K562 (cell line): Measurements from ENCODE around the gene C22orf39. TPM values are rescaled to one million over a fixed set of nuclear protein-coding genes. Genes with fewer than 3 reads are reported as not detected.

ENCODE experiments used
- ATAC-seq: fragments of 200-7000 bp; cut with Tn5 transposase; 3 replicates; pipeline ENCODE4 v1.9.1; 2020; ENCODE audit warnings: moderate library complexity
- BruUV-seq: library from RNA; stranded (reverse); fragments of 400-500 nt; replicated peaks from 2 replicates; lab custom pipeline; 2021; lab: Mats Ljungman, UMichigan
- CTCF ChIA-PET: fragments of 300-600 bp; formaldehyde crosslinking; extraction: SDS; loops from one replicate; lab custom pipeline; 2021; ENCODE audit warnings: low intra/inter-chr PET ratio; lab: Yijun Ruan, JAX
- POLR2A ChIA-PET: fragments of 300-600, 350-650 bp; sonication (Branson Sonifier 250); formaldehyde crosslinking; extraction: SDS; loops from one replicate; lab custom pipeline; 2021; ENCODE audit warnings: antibody characterized with exemption, inconsistent platforms; lab: Yijun Ruan, JAX
- DNase-seq, 4 experiments: peaks; one replicate each; pipeline versions ENCODE4 v3.0.0 to v3.0.0-alpha.2; 2011 to 2018; ENCODE audit warnings: low spot score in 3 of 4, mixed read lengths in 3 of 4; ENCODE audit errors: extremely low read depth in 1 of 4
- FAIRE-seq: peaks from 2 replicates; lab custom pipeline; 2011; peaks lifted over from hg19 to GRCh38; lab: Jason Lieb, UNC
- H2AFZ ChIP-seq: 2 replicates; pipeline ENCODE4 v1.6.0; 2011; ENCODE audit warnings: low read depth, low read length, control low read depth, inconsistent platforms
- H3K27ac ChIP-seq: fragments of 200-600 bp; 3 replicates; pipeline ENCODE4 v1.8.0; 2011; ENCODE audit warnings: low read depth, mild to moderate bottlenecking, control low read depth, inconsistent platforms, low read length, moderate library complexity, mixed read lengths; ENCODE audit errors: extremely low read depth
- H3K27me3 ChIP-seq, 2 experiments: fragments of 300-600 bp in 1 of 2; 2 replicates in 1 of 2; 3 replicates in 1 of 2; pipeline versions ENCODE4 v1.6.0 to v1.8.0; 2011; ENCODE audit warnings: inconsistent platforms in 2 of 2, low read length in 2 of 2, mild to moderate bottlenecking in 1 of 2, mixed read lengths in 1 of 2, moderate library complexity in 1 of 2; ENCODE audit not compliant: control insufficient read depth in 2 of 2, insufficient read depth in 2 of 2
- H3K36me3 ChIP-seq: fragments of 300-600 bp; 3 replicates; pipeline ENCODE4 v1.8.0; 2011; ENCODE audit warnings: mild to moderate bottlenecking, low read length, inconsistent platforms; ENCODE audit not compliant: control insufficient read depth, insufficient read depth
- H3K4me1 ChIP-seq, 2 experiments: fragments of 200-600 bp in 1 of 2; replicated peaks in 1 of 2; 2 replicates in 1 of 2; 3 replicates in 1 of 2; pipeline versions ENCODE4 v1.5.1 to v1.8.0; 2011; ENCODE audit warnings: inconsistent platforms in 2 of 2, low read length in 2 of 2, mild to moderate bottlenecking in 1 of 2, mixed read lengths in 1 of 2, moderate library complexity in 1 of 2; ENCODE audit not compliant: control insufficient read depth in 2 of 2, insufficient read depth in 2 of 2
- H3K4me2 ChIP-seq: 2 replicates; pipeline ENCODE4 v1.6.1; 2011; ENCODE audit warnings: low read length, control low read depth, inconsistent platforms, mixed read lengths; ENCODE audit not compliant: insufficient read depth
- H3K4me3 ChIP-seq: fragments of 200-600 bp; sonication (generic), shearing (Covaris generic); 2 replicates; pipeline ENCODE4 v1.5.1; 2016; ENCODE audit warnings: control low read depth, inconsistent platforms
- H3K79me2 ChIP-seq: fragments of 200-600 bp; 3 replicates; pipeline ENCODE4 v1.8.0; 2011; ENCODE audit warnings: low read length, inconsistent platforms; ENCODE audit not compliant: control insufficient read depth, insufficient read depth
- H3K9ac ChIP-seq, 2 experiments: 2 replicates each; pipeline versions ENCODE4 v1.6.0 to v1.6.1; 2011; ENCODE audit warnings: low read depth in 2 of 2, low read length in 2 of 2, control low read depth in 1 of 2, inconsistent platforms in 1 of 2, mild to moderate bottlenecking in 1 of 2, mixed read lengths in 1 of 2; ENCODE audit not compliant: insufficient read depth in 1 of 2
- H3K9me1 ChIP-seq: one replicate; pipeline ENCODE4 v1.6.0; 2011; ENCODE audit warnings: inconsistent platforms, mild to moderate bottlenecking, low read length, moderate library complexity; ENCODE audit not compliant: control insufficient read depth, insufficient read depth
- H3K9me3 ChIP-seq: replicated peaks from 2 replicates; pipeline ENCODE4 v1.5.1; 2011; ENCODE audit warnings: low read depth, low read length, inconsistent platforms; ENCODE audit not compliant: control insufficient read depth, insufficient read depth
- H4K20me1 ChIP-seq: replicated peaks from 2 replicates; pipeline ENCODE4 v1.6.1; 2011; ENCODE audit warnings: low read length, inconsistent platforms, mixed read lengths; ENCODE audit not compliant: control insufficient read depth, insufficient read depth
- HDAC6 ChIP-seq: IDR thresholded peaks from 2 replicates; pipeline ENCODE4 v1.6.1; 2012; ENCODE audit warnings: low read depth, mild to moderate bottlenecking, control low read depth, inconsistent platforms, low read length, moderate library complexity
- PHB ChIP-seq: fragments of 250-450 bp; sonication (Bioruptor Pico); IDR thresholded peaks from 2 replicates; pipeline ENCODE4 v1.5.0; 2021
- PRMT5 ChIP-seq: sonication (generic); formaldehyde crosslinking; IDR thresholded peaks from 2 replicates; pipeline ENCODE4 v1.5.0; 2020; ENCODE audit warnings: missing genetic modification reagents
- RREB1 ChIP-seq: fragments of 250-450 bp; sonication (Bioruptor Pico); IDR thresholded peaks from 2 replicates; pipeline ENCODE4 v1.4.0; 2020
- YY1 ChIP-seq, 3 experiments: IDR thresholded peaks; 2 replicates each; pipeline ENCODE4 v1.6.1; 2011; ENCODE audit warnings: low read length in 2 of 3, mild to moderate bottlenecking in 2 of 3, moderate library complexity in 2 of 3, borderline replicate concordance in 1 of 3, control low read depth in 1 of 3, low read depth in 1 of 3; ENCODE audit not compliant: insufficient read depth in 3 of 3, insufficient replicate concordance in 2 of 3, control insufficient read depth in 1 of 3, insufficient read length in 1 of 3; ENCODE audit errors: extremely low read depth in 1 of 3
- ZC3H4 ChIP-seq: sonication (generic); formaldehyde crosslinking; IDR thresholded peaks from 2 replicates; pipeline ENCODE4 v1.9.0; 2021; ENCODE audit warnings: missing genetic modification reagents, borderline replicate concordance
- ZFP91 ChIP-seq: sonication (generic); formaldehyde crosslinking; IDR thresholded peaks from 2 replicates; pipeline ENCODE4 v1.8.0; 2022; ENCODE audit warnings: mild to moderate bottlenecking, missing genetic modification reagents
- ZNF77 ChIP-seq: fragments of 250-450 bp; sonication (Bioruptor Pico); IDR thresholded peaks from 2 replicates; pipeline ENCODE4 v1.5.0; 2020
- WGBS: fragments of 100-300 bp; shearing (Covaris generic); methylation state at CpG from one replicate; pipeline ENCODE4 v1.1.6; 2016; ENCODE audit warnings: low coverage, mixed read lengths; ENCODE audit not compliant: insufficient coverage; ENCODE audit errors: missing lambda C conversion rate; 5-methylcytosine and 5-hydroxymethylcytosine counted together
- in situ Hi-C: fragments of 300-500 bp; cut with MboI; formaldehyde crosslinking; loops from 4 replicates; pipeline ENCODE4 v1.15.0; 2018; ENCODE audit warnings: inconsistent platforms, mixed read lengths
- intact Hi-C: fragments of 100-400 bp; cut with micrococcal nuclease; formaldehyde crosslinking; loops from 2 replicates; pipeline ENCODE4 v1.14.2; 2022
- polyA plus RNA-seq, 8 experiments: library from polyadenylated mRNA; depleted of rRNA in 4 of 8; stranded (reverse) in 5 of 8; unstranded in 3 of 8; fragments of >200 nt; fragmentation: Nextera tagmentation in 2 of 8; fragmentation: Illumina TruSeq in 1 of 8; extraction: Ambion mirVana in 2 of 8; extraction: Trizol in 1 of 8; gene quantifications; 2 replicates each; pipeline versions ENCODE4 v1.2.1 to v1.2.3, GENCODE V29; 2011 to 2014; ENCODE audit warnings: inconsistent platforms in 1 of 8, missing spikeins in 1 of 8
- total RNA-seq, 7 experiments: library from RNA; depleted of rRNA in 6 of 7; stranded (reverse); fragments of >200 nt in 6 of 7; fragmentation: Illumina TruSeq in 2 of 7; extraction: Trizol in 2 of 7; gene quantifications; 2 replicates each; pipeline versions ENCODE4 v1.2.1 to v1.2.3, GENCODE V29; 2011 to 2021; ENCODE audit warnings: low replicate concordance in 1 of 7

C22orf39 gene
- total and polyA plus RNA-seq, 9 of the 15 experiments (the other 6 are each of a cell fraction or from before 2014, with no cell fraction given), result 20.4 to 139 (median 66.8) TPM

DNA sequence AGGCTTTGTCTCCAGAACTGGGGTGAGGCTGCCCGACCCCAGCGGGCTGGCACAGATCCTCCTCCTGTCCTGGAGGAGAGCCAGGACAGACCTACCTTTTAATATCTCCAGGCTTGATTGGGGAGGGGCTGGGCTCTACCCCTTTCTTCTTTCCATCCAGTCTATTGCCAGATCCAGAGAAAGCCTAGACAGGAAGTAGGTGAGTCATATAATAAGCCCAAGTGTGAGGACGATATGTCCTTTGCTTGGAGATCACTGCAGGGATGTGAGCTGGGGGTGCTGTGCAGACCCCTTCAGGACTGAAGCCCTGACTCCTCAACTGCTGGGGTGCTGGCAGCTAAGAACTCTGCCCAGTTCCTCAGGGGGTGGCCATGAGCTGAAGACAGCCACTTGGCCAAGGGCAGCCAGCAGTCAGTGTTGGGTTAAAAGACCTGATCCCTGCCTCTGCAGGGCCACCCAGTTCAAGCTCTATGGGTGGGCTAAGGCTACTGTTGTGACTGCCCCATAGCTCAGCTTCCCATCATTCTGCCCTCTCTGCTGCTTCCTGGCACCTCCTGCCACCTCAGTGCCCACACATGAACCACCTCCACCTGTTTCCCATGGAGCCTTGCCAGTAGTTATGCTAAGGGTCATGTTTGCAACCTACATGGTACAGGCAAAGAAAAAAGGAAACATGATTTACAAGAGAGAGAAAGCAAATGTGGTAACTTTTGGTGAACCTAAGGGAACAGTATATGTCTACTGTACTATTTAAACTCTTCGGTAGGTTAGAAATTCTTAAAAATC lies 8.3 kb upstream of the C22orf39 start (continued):
- TF ChIP-seq RREB1 (CRISPR knock-in tag), result 0 out of 2 replicates have a peak, but pooled peaks have one; percentile 25

DNA sequence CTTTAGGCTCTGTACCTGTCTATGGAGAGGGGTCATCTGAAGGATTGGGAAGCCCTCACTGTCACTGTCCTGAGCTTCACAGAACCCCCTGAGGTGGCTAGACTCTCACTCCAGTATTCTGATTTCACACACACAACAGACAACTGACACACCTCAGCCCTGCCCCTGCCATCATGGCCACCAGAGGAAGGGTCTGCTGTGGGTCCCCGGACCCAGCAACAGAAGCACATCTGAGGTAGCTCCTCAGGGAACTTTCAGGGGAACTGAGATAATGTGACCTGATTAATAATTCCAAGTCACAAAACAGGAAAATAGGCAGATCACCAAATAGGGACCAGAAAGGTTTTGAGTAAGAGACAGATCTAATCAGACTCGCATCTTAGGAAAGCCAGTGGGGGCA lies 7.5 kb upstream of the C22orf39 start:
- Histone ChIP-seq H3K27ac (no peak overlapping the region), H2AFZ (no peak overlapping the region), H3K36me3 (peaks cover 96% of the 10 kb centered on the region), H3K9me3 (no peaks in the 10 kb centered on the region), H3K9ac (no peak overlapping the region), H3K4me2 (no peak overlapping the region), H3K9me1 (no peaks in the 10 kb centered on the region), H3K79me2 (no peaks in the 10 kb centered on the region), H3K4me1 (no peaks in the 10 kb centered on the region), H3K4me3 (no peak overlapping the region), H4K20me1 (0 out of 2 replicates have a peak, but pooled peaks cover 3% of the 10 kb centered on the region), H3K27me3 (no peaks in the 10 kb centered on the region)
- no TSS peak for BruUV-seq
- TF ChIP-seq ZFP91 (CRISPR knock-in tag) (0 out of 2 replicates have a peak, but pooled peaks have one; percentile 9), ZNF77 (CRISPR knock-in tag) (0 out of 2 replicates have a peak, but pooled peaks have one; percentile 54), ZC3H4 (no peak), PHB (CRISPR knock-in tag) (peak; percentile 3; the same call in 1 of the 2 replicates), HDAC6 (0 out of 2 replicates have a peak, but pooled peaks have one; percentile 2), PRMT5 (CRISPR knock-in tag) (0 out of 2 replicates have a peak, but pooled peaks have one; percentile 29), YY1 (IDR thresholded peaks at IDR 0.05; ENCODE audit: borderline replicate concordance in 1 of 3, control insufficient read depth in 1 of 3, extremely low read depth in 1 of 3, insufficient read depth in 3 of 3, insufficient read length in 1 of 3, insufficient replicate concordance in 2 of 3, low read depth in 1 of 3, low read length in 2 of 3) (no peak)
- in situ Hi-C loops, result no loop called here
- ATAC-seq (no peak), FAIRE-seq (no peak), DNase-seq (no peak)
- intact Hi-C loops, result no loop called here
- CTCF ChIA-PET, result no interaction called here
- WGBS, result 93% methylated on average over 2 of the region's 2 CpGs
- POLR2A ChIA-PET, result interaction anchor here (0.8 to 7.8 kb wide), 7 partner anchors 9 to 28 kb away, joined by 3 to 131 read pairs (median 8); partner anchors contain the start of genes C22orf39 and HIRA
